Superior temporal gyrus (tissue), 1 donor: ENCODE data around the gene OXCT1.
A peak's percentile ranks its signal among the peaks of the same experiment; 100 is the strongest.
"Not testable (repeated sequence)": the region's sequence is repeated elsewhere in the genome, so short reads cannot be mapped to it uniquely, and the experiment has no call there.

Source experiments
- DNase-seq: peaks from one replicate; pipeline ENCODE4 v3.0.0-alpha.2; 2016; ENCODE audit errors: extremely low spot score

OXCT1 gene

GRCh38 chr5:41874512-41875060 is 4.4 kb upstream of the OXCT1 start:
- DNase-seq = no peak

GRCh38 chr5:41871852-41872251 is 1.6 kb upstream of the OXCT1 start:
- no peak for DNase-seq

GRCh38 chr5:41870627-41871048 is 413 bp upstream of the OXCT1 start:
- no peak for DNase-seq

- no peak for DNase-seq
Measured at GRCh38 chr5:41869151-41869723, 988 bp downstream of the OXCT1 start.

- no peak for DNase-seq
Measured at GRCh38 chr5:41863871-41864486, 6.2 kb downstream of the OXCT1 start.

GRCh38 chr5:41858890-41859289 is 11.3 kb downstream of the OXCT1 start:
- DNase-seq = peak; percentile 10

- no peak for DNase-seq
Measured at GRCh38 chr5:41857989-41858388, 12.2 kb downstream of the OXCT1 start.

- peak; percentile 95 for DNase-seq
Measured at GRCh38 chr5:41856644-41857491, 13.4 kb downstream of the OXCT1 start.

GRCh38 chr5:41852293-41852692 is 17.9 kb downstream of the OXCT1 start:
- DNase-seq = no peak

GRCh38 chr5:41851116-41851515 is 19.1 kb downstream of the OXCT1 start:
- DNase-seq = no peak

GRCh38 chr5:41848983-41849382 is 21.2 kb downstream of the OXCT1 start:
- DNase-seq = no peak

GRCh38 chr5:41845751-41846150 is 24.5 kb downstream of the OXCT1 start:
- not testable (repeated sequence) for DNase-seq

GRCh38 chr5:41844502-41844901 is 25.7 kb downstream of the OXCT1 start:
- no peak for DNase-seq

- DNase-seq = peak; percentile 87
Measured at GRCh38 chr5:41843456-41844370, 26.5 kb downstream of the OXCT1 start.

GRCh38 chr5:41842777-41843176 is 27.4 kb downstream of the OXCT1 start:
- no peak for DNase-seq

- DNase-seq = no peak
Measured at GRCh38 chr5:41841325-41841724, 28.9 kb downstream of the OXCT1 start.

GRCh38 chr5:41840251-41840650 is 30.0 kb downstream of the OXCT1 start:
- no peak for DNase-seq

- DNase-seq = no peak
Measured at GRCh38 chr5:41837793-41838192, 32.4 kb downstream of the OXCT1 start.

- peak; percentile 50 for DNase-seq
Measured at GRCh38 chr5:41835645-41836044, 34.6 kb downstream of the OXCT1 start.

- DNase-seq = no peak
Measured at GRCh38 chr5:41834506-41834905, 35.7 kb downstream of the OXCT1 start.

- no peak for DNase-seq
Measured at GRCh38 chr5:41832430-41832829, 37.8 kb downstream of the OXCT1 start.

- DNase-seq = no peak
Measured at GRCh38 chr5:41831155-41831554, 39.1 kb downstream of the OXCT1 start.
